Measurements from ENCODE around the gene CASQ2. TPM values are rescaled to one million over a fixed set of nuclear protein-coding genes. Genes with fewer than 3 reads are reported as not detected.

The CASQ2 gene
- polyA plus RNA-seq, 1 of the 3 experiments (the other 2 are of a cell fraction): not detected

GRCh38 chr1:115655916-115656315 lies 112.6 kb downstream of the CASQ2 start (continued):
- TF ChIP-seq, protein P1, sequence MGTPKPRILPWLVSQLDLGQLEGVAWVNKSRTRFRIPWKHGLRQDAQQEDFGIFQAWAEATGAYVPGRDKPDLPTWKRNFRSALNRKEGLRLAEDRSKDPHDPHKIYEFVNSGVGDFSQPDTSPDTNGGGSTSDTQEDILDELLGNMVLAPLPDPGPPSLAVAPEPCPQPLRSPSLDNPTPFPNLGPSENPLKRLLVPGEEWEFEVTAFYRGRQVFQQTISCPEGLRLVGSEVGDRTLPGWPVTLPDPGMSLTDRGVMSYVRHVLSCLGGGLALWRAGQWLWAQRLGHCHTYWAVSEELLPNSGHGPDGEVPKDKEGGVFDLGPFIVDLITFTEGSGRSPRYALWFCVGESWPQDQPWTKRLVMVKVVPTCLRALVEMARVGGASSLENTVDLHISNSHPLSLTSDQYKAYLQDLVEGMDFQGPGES (IDR thresholded peaks at IDR 0.05; ENCODE audit: low read depth, low read length): no peak
- no peak for TF ChIP-seq CHD2 (IDR thresholded peaks at IDR 0.05; ENCODE audit: low read length, partially characterized antibody)
- no peak for TF ChIP-seq SIN3A (IDR thresholded peaks at IDR 0.05; ENCODE audit: borderline replicate concordance, low read depth, low read length)
- TF ChIP-seq FOXJ3 (CRISPR knock-in tag; IDR thresholded peaks at IDR 0.05): no peak

- H3K27me3 ChIP-seq (ENCODE audit: insufficient read depth): no peaks in the 10 kb centered on the region
- H3K9me2 ChIP-seq: no peaks in the 10 kb centered on the region
- 0 out of 2 replicates have a peak, but pooled peaks cover 3% of the 10 kb centered on the region for H4K20me1 ChIP-seq (ENCODE audit: insufficient read depth)
- peaks cover 2 to 28% of the 10 kb centered on the region in 2 experiments; a peak in 3 of 4 replicates for H3K4me1 ChIP-seq (ENCODE audit: control insufficient read depth in 1 of 2, insufficient read depth in 2 of 2, low read depth in 1 of 2, low read length in 1 of 2)
- H3K4me2 ChIP-seq: no peak overlapping the region
- CTCF ChIA-PET: interaction anchor here (1.0 to 1.2 kb wide), 2 partner anchors 9 to 60 kb away, joined by 4 read pairs; no protein-coding TSS in a partner anchor
- H3K36me3 ChIP-seq (replicated peaks in 1 of 2; ENCODE audit: control insufficient read depth in 1 of 2, insufficient read depth in 2 of 2, low read length in 1 of 2): peaks cover 23 to 24% of the 10 kb centered on the region in 2 experiments
- peaks cover 28% of the 10 kb centered on the region for H3K79me2 ChIP-seq (ENCODE audit: insufficient read depth)
- 93% methylated on average over 7 of the region's 7 CpGs for WGBS (ENCODE audit: low lambda C conversion rate)
- no peak overlapping the region for H3K9ac ChIP-seq
- H3K27ac ChIP-seq (ENCODE audit: low read depth in 2 of 2, low read length in 1 of 2): no peak overlapping the region
- no peaks in the 10 kb centered on the region for H3K9me3 ChIP-seq
- H3K4me3 ChIP-seq (ENCODE audit: low read depth in 2 of 2, low read length in 1 of 2): no peak overlapping the region
- H2AFZ ChIP-seq (ENCODE audit: low read depth): no peak overlapping the region
- H3F3A ChIP-seq (replicated peaks; ENCODE audit: insufficient read depth): no peaks in the 10 kb centered on the region
- DNase-seq: no peak
- POLR2A ChIA-PET: no interaction called here
- TF ChIP-seq, protein P2, sequence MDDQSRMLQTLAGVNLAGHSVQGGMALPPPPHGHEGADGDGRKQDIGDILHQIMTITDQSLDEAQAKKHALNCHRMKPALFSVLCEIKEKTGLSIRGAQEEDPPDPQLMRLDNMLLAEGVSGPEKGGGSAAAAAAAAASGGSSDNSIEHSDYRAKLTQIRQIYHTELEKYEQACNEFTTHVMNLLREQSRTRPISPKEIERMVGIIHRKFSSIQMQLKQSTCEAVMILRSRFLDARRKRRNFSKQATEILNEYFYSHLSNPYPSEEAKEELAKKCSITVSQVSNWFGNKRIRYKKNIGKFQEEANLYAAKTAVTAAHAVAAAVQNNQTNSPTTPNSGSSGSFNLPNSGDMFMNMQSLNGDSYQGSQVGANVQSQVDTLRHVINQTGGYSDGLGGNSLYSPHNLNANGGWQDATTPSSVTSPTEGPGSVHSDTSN (IDR thresholded peaks at IDR 0.05): no peak
- no peak for TF ChIP-seq EZH2phosphoT487 (IDR thresholded peaks at IDR 0.05; ENCODE audit: borderline replicate concordance, low read depth)
- no peak for TF ChIP-seq USF1 (IDR thresholded peaks at IDR 0.05; ENCODE audit: borderline replicate concordance, low read depth)
- no peak for TF ChIP-seq POLR2AphosphoS5 (IDR thresholded peaks at IDR 0.05; ENCODE audit: low read depth, low read length)
- TF ChIP-seq, protein P1 (IDR thresholded peaks at IDR 0.05; ENCODE audit: low read depth, low read length): no peak
- no peak for TF ChIP-seq TCF12 (IDR thresholded peaks at IDR 0.05)
- no peak for TF ChIP-seq NRF1 (IDR thresholded peaks at IDR 0.05; ENCODE audit: low read depth, low read length)
- TF ChIP-seq CTCF (IDR thresholded peaks at IDR 0.05): no peak
- TF ChIP-seq TAF1 (IDR thresholded peaks at IDR 0.05; ENCODE audit: borderline replicate concordance, low read depth, low read length): no peak
- TF ChIP-seq JUND (IDR thresholded peaks at IDR 0.05): no peak
- TF ChIP-seq MXI1 (IDR thresholded peaks at IDR 0.05; ENCODE audit: low read depth, low read length): no peak
- TF ChIP-seq, protein P3, sequence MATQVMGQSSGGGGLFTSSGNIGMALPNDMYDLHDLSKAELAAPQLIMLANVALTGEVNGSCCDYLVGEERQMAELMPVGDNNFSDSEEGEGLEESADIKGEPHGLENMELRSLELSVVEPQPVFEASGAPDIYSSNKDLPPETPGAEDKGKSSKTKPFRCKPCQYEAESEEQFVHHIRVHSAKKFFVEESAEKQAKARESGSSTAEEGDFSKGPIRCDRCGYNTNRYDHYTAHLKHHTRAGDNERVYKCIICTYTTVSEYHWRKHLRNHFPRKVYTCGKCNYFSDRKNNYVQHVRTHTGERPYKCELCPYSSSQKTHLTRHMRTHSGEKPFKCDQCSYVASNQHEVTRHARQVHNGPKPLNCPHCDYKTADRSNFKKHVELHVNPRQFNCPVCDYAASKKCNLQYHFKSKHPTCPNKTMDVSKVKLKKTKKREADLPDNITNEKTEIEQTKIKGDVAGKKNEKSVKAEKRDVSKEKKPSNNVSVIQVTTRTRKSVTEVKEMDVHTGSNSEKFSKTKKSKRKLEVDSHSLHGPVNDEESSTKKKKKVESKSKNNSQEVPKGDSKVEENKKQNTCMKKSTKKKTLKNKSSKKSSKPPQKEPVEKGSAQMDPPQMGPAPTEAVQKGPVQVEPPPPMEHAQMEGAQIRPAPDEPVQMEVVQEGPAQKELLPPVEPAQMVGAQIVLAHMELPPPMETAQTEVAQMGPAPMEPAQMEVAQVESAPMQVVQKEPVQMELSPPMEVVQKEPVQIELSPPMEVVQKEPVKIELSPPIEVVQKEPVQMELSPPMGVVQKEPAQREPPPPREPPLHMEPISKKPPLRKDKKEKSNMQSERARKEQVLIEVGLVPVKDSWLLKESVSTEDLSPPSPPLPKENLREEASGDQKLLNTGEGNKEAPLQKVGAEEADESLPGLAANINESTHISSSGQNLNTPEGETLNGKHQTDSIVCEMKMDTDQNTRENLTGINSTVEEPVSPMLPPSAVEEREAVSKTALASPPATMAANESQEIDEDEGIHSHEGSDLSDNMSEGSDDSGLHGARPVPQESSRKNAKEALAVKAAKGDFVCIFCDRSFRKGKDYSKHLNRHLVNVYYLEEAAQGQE (IDR thresholded peaks at IDR 0.05; ENCODE audit: low read depth, low read length): no peak
- no peak for TF ChIP-seq FOSL2 (IDR thresholded peaks at IDR 0.05; ENCODE audit: borderline replicate concordance, low read depth)
- TF ChIP-seq EP300 (IDR thresholded peaks at IDR 0.05; ENCODE audit: borderline replicate concordance in 1 of 2, low read depth in 1 of 2, low read length in 1 of 2): no peak
Observed at GRCh38 chr1:115655306-115655663, 113.2 kb downstream of the CASQ2 start.

Data from SK-N-SH (cell line).